Measurements from ENCODE around the gene FXYD3.

FXYD3 gene

DNA sequence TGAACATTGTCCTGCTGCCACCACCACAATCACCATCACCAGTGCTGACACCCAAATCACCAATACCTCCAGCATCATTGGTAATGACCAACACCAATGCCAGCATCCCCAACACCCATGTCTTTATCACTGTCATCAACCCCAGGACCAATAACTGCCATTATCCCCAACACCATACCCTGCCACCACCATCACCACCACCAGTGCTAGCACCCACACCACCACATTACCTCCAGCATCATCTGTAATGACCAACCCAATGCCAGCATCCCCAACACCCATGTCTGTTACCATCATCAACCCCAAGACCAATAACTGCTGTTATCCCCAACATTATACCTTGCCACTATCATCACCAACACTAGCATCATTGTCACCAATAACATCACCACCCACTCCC, 16.6 kb downstream of the FXYD3 start:
- no peak for DNase-seq (ENCODE audit: low spot score)
- TF ChIP-seq, protein P1, sequence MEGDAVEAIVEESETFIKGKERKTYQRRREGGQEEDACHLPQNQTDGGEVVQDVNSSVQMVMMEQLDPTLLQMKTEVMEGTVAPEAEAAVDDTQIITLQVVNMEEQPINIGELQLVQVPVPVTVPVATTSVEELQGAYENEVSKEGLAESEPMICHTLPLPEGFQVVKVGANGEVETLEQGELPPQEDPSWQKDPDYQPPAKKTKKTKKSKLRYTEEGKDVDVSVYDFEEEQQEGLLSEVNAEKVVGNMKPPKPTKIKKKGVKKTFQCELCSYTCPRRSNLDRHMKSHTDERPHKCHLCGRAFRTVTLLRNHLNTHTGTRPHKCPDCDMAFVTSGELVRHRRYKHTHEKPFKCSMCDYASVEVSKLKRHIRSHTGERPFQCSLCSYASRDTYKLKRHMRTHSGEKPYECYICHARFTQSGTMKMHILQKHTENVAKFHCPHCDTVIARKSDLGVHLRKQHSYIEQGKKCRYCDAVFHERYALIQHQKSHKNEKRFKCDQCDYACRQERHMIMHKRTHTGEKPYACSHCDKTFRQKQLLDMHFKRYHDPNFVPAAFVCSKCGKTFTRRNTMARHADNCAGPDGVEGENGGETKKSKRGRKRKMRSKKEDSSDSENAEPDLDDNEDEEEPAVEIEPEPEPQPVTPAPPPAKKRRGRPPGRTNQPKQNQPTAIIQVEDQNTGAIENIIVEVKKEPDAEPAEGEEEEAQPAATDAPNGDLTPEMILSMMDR (IDR thresholded peaks at IDR 0.05; ENCODE audit: extremely low read depth, missing control alignments): no peak

DNA sequence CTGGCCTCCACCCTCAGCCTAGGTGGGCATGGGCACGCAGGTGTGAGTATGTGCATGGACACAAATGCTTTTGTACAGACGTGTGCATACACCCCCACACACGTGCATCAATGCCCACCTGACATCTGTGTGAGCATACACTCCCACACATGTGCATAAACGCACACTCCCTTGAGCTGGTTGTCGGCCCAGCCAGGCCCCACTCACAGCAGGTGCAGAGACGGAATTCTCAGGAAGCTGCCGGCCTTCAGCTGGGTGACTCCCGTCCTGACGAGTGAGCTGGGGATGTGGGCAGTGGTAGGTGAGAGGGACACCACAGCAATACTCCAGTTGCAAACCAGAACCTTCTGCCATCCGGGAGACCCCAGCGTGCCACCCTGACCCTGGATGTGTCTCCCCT, 18.2 kb downstream of the FXYD3 start:
- no peak for DNase-seq (ENCODE audit: low spot score)
- TF ChIP-seq, protein P1 (IDR thresholded peaks at IDR 0.05; ENCODE audit: extremely low read depth, missing control alignments): no peak

DNA sequence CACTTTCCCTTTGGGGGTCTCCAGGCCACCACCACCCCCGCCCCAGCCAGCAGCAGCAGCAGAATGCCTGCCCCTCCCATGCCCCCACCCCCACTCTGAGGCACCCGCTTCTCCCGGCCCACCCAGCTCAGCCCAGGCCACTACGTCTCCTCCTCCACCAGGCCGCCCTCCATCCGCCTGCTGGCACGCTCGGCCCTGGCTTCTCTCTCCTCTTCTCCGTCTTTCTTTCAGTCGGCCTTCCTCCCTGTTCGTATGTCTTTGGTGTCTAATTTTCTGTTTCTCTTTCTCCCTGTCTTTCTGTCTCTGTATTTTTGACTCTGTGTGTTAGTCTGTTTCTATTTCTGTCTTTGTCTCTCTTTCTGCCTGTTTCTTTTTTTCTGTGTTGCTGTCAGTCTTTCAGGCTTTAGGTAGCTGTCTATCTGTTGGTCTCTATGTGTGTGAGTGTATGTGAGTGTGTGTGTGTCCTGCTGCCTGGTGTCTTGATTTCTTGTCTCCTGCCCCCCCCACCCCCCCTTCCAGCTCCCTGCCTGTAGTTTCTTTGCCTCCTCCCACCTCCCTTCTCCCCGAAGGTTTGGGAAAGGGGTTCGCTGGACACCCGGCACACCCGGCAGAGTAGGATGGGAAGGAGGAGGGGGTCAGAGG, 19.1 kb downstream of the FXYD3 start, which contains the start of gene LGI4:
Gene LGI4 (minus strand): TSS at position 459 of the 642 bp plus-strand sequence. CDS start 379 bp downstream, at position 80.
- DNase-seq (ENCODE audit: low spot score): no peak
- TF ChIP-seq, protein P1 (IDR thresholded peaks at IDR 0.05; ENCODE audit: extremely low read depth, missing control alignments): no peak

DNA sequence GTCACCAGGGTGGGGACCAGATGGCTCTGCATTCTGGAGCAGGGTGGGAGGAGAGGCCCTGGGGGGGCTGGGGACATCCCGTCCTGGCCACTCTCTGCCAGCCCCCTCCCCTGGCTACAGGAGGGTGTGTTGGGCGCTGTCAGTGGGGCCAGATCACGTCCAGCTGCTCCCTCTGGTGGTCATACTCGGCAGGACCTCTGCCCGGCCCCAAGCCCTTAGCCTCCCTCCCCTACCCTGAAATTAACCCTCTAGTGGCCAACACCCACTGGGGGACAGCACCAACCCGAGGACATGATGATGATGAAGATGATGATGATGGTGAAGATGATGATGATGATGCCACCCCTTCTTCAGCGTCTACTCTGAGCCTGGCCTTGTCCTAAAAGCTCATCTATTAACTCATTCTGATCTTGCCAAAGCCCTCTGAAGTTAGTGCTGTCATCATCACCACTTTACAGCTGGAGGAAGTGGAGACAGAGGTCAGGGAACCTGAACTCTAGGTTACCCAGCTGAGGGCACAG, 19.8 kb downstream of the FXYD3 start:
- TF ChIP-seq, protein P1 (IDR thresholded peaks at IDR 0.05; ENCODE audit: extremely low read depth, missing control alignments): peak; percentile 70
- DNase-seq (ENCODE audit: low spot score): peak; percentile 93

DNA sequence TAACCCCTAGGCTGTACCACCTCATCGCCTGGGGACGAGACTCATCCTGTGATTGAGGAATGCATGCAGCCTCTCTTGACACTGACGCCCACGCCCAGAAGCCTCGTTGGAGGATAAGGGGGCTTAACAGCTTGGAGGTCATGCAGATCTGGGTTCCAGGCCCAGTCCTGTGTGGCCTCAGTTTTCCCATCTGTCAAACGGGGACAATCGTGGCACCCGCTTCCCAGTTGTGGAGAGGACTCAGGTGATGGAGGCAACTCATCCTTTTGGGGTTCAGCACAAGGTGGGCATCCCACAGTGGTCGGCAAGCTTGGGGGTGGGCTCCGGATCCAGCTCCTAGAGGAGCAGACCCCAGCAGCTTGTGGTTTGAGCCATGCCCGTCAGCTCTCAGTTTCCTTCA, 20.6 kb downstream of the FXYD3 start:
- TF ChIP-seq, protein P1 (IDR thresholded peaks at IDR 0.05; ENCODE audit: extremely low read depth, missing control alignments): no peak
- DNase-seq (ENCODE audit: low spot score): no peak

DNA sequence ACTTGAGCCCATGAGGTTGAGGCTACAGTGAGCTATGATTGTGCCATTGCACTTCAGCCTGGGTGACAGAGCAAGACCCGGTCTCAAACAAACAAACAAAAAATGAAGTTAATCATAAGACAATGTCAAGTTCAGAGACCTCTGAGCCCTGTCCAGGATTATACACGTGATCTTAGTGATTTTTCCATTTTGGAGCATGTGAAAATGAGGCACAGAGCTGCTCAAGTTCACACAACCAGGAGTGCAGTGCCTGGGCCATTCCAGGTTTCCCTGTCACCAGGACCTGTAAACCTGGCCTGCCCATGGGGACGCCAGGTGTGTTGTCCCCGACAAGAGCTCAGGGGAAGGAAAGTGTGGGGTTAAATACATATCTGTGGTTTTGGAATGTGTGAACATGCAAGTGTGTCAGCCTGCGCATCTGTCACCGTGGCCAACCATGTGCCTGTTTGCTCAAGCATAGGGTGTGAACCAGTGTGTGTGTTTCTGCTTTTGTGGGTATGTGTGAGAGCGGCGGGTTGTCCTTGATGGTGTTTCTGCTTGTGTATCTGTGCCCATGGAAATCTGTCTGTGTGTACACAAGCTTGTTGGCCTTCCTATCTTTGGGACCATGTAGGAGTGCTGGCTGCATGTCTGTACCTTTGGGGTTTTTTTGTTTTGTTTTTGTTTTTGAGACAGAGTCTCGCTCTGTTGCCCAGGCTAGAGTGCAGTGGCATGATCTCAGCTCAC, 21.5 kb downstream of the FXYD3 start:
- no peak for DNase-seq (ENCODE audit: low spot score)
- TF ChIP-seq, protein P1 (IDR thresholded peaks at IDR 0.05; ENCODE audit: extremely low read depth, missing control alignments): no peak

DNA sequence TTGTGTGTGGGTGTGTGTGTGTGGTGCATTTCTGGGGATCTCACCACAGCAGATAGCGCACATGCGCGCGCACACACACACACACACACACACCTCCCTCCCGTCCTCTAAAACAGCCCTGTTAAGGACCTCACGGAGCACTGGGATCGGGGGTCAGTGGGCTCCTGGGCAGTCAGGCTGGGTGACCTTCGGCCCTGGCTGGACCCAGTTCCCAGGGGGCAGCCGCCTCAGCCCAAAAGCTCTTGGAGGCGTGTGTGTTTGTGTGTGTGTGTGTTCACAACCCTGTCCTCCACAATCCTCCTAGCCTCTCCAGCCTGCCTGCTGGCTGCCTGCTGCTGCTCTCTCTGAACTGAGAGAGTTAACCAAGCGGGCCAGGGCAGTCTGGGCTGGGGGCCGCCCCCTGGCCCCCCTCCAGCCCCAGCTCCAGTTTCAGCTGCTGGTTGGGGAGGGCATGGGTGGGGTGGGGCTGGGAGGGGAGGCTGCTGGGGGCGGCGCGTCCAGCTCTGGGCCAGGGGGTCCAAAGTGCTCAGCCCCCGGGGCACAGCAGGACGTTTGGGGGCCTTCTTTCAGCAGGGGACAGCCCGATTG, 22.8 kb downstream of the FXYD3 start, which contains the start of gene FXYD1:
Gene FXYD1 (plus strand): TSS at position 520 of the 588 bp plus-strand sequence. CDS start 1,256 bp downstream, outside the sequence.
- TF ChIP-seq, protein P1 (IDR thresholded peaks at IDR 0.05; ENCODE audit: extremely low read depth, missing control alignments): no peak
- DNase-seq (ENCODE audit: low spot score): no peak
